ENCODE results near the gene ERF. TPM values are rescaled to one million over a fixed set of nuclear protein-coding genes. Genes with fewer than 3 reads are reported as not detected.

ERF gene
- polyA plus RNA-seq, 1 donor from 2014 or later = 3.8 TPM

- Histone ChIP-seq H2AFZ (ENCODE audit: low read depth, low read length) (no peak overlapping the region), H3K36me3 (ENCODE audit: insufficient read depth, low read length) (peaks cover 6% of the 10 kb centered on the region), H3K27me3 (ENCODE audit: insufficient read depth, low read depth, low read length) (no peaks in the 10 kb centered on the region), H4K20me1 (ENCODE audit: insufficient read depth) (peaks cover 14% of the 10 kb centered on the region), H3K4me3 (ENCODE audit: low read length) (no peak overlapping the region), H3F3A (ENCODE audit: insufficient read depth, low read length, poor library complexity, severe bottlenecking) (no peaks in the 10 kb centered on the region), H3K27ac (ENCODE audit: low read length) (no peak overlapping the region), H3K9me2 (ENCODE audit: insufficient read depth, low read length) (no peaks in the 10 kb centered on the region), H3K9me3 (ENCODE audit: low read length) (no peaks in the 10 kb centered on the region), H3K4me2 (ENCODE audit: low read length) (no peak overlapping the region), H3K79me2 (replicated peaks; ENCODE audit: insufficient read depth, low read length) (no peaks in the 10 kb centered on the region), H3K9ac (ENCODE audit: low read length) (no peak overlapping the region)
- TF ChIP-seq TAF1 (IDR thresholded peaks at IDR 0.05; ENCODE audit: low read depth) (no peak), RAD21 (conservative IDR thresholded peaks at IDR 0.05) (no peak), EZH2 (IDR thresholded peaks at IDR 0.05; ENCODE audit: borderline replicate concordance, insufficient read depth, low read length, poor library complexity, severe bottlenecking) (no peak), POLR2AphosphoS5 (IDR thresholded peaks at IDR 0.05) (no peak), EP300 (conservative IDR thresholded peaks at IDR 0.05; ENCODE audit: poor library complexity, severe bottlenecking) (no peak), MXI1 (conservative IDR thresholded peaks at IDR 0.05; ENCODE audit: poor library complexity, severe bottlenecking) (no peak), CTCF (IDR thresholded peaks at IDR 0.05; ENCODE audit: poor library complexity, severe bottlenecking) (no peak), SMC3 (conservative IDR thresholded peaks at IDR 0.05; ENCODE audit: poor library complexity) (no peak)
- TF ChIP-seq, protein P1, sequence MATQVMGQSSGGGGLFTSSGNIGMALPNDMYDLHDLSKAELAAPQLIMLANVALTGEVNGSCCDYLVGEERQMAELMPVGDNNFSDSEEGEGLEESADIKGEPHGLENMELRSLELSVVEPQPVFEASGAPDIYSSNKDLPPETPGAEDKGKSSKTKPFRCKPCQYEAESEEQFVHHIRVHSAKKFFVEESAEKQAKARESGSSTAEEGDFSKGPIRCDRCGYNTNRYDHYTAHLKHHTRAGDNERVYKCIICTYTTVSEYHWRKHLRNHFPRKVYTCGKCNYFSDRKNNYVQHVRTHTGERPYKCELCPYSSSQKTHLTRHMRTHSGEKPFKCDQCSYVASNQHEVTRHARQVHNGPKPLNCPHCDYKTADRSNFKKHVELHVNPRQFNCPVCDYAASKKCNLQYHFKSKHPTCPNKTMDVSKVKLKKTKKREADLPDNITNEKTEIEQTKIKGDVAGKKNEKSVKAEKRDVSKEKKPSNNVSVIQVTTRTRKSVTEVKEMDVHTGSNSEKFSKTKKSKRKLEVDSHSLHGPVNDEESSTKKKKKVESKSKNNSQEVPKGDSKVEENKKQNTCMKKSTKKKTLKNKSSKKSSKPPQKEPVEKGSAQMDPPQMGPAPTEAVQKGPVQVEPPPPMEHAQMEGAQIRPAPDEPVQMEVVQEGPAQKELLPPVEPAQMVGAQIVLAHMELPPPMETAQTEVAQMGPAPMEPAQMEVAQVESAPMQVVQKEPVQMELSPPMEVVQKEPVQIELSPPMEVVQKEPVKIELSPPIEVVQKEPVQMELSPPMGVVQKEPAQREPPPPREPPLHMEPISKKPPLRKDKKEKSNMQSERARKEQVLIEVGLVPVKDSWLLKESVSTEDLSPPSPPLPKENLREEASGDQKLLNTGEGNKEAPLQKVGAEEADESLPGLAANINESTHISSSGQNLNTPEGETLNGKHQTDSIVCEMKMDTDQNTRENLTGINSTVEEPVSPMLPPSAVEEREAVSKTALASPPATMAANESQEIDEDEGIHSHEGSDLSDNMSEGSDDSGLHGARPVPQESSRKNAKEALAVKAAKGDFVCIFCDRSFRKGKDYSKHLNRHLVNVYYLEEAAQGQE (IDR thresholded peaks at IDR 0.05; ENCODE audit: borderline replicate concordance) = no peak
Observed at GRCh38 chr19:42292042-42292960, 37.4 kb upstream of the ERF start.

- no peak overlapping the region for H2AFZ ChIP-seq (ENCODE audit: low read depth, low read length)
- H4K20me1 ChIP-seq (ENCODE audit: insufficient read depth) = peaks cover 6% of the 10 kb centered on the region
- H3K4me3 ChIP-seq (ENCODE audit: low read length) = no peak overlapping the region
- H3K79me2 ChIP-seq (replicated peaks; ENCODE audit: insufficient read depth, low read length) = peaks cover under 1% of the 10 kb centered on the region
- no peaks in the 10 kb centered on the region for H3K27me3 ChIP-seq (ENCODE audit: insufficient read depth, low read depth, low read length)
- no peak overlapping the region for H3K9ac ChIP-seq (ENCODE audit: low read length)
- TF ChIP-seq CTCF (IDR thresholded peaks at IDR 0.05; ENCODE audit: poor library complexity, severe bottlenecking) (no peak), SMC3 (conservative IDR thresholded peaks at IDR 0.05; ENCODE audit: poor library complexity) (no peak), EZH2 (IDR thresholded peaks at IDR 0.05; ENCODE audit: borderline replicate concordance, insufficient read depth, low read length, poor library complexity, severe bottlenecking) (no peak), EP300 (conservative IDR thresholded peaks at IDR 0.05; ENCODE audit: poor library complexity, severe bottlenecking) (no peak), POLR2AphosphoS5 (IDR thresholded peaks at IDR 0.05) (no peak), RAD21 (conservative IDR thresholded peaks at IDR 0.05) (no peak), MXI1 (conservative IDR thresholded peaks at IDR 0.05; ENCODE audit: poor library complexity, severe bottlenecking) (no peak), TAF1 (IDR thresholded peaks at IDR 0.05; ENCODE audit: low read depth) (no peak)
- TF ChIP-seq, protein P1 (IDR thresholded peaks at IDR 0.05; ENCODE audit: borderline replicate concordance) = no peak
- no peaks in the 10 kb centered on the region for H3F3A ChIP-seq (ENCODE audit: insufficient read depth, low read length, poor library complexity, severe bottlenecking)
- no peak overlapping the region for H3K27ac ChIP-seq (ENCODE audit: low read length)
- no peak overlapping the region for H3K4me2 ChIP-seq (ENCODE audit: low read length)
- H3K36me3 ChIP-seq (ENCODE audit: insufficient read depth, low read length) = peaks cover 6% of the 10 kb centered on the region
- no peaks in the 10 kb centered on the region for H3K9me2 ChIP-seq (ENCODE audit: insufficient read depth, low read length)
- H3K9me3 ChIP-seq (ENCODE audit: low read length) = no peaks in the 10 kb centered on the region
Observed at GRCh38 chr19:42291435-42291810, 36.5 kb upstream of the ERF start.
